ENCODE data around the gene DTNB.
"Not testable (repeated sequence)": the region's sequence is repeated elsewhere in the genome, so short reads cannot be mapped to it uniquely, and the experiment has no call there.

The DTNB gene

DNA sequence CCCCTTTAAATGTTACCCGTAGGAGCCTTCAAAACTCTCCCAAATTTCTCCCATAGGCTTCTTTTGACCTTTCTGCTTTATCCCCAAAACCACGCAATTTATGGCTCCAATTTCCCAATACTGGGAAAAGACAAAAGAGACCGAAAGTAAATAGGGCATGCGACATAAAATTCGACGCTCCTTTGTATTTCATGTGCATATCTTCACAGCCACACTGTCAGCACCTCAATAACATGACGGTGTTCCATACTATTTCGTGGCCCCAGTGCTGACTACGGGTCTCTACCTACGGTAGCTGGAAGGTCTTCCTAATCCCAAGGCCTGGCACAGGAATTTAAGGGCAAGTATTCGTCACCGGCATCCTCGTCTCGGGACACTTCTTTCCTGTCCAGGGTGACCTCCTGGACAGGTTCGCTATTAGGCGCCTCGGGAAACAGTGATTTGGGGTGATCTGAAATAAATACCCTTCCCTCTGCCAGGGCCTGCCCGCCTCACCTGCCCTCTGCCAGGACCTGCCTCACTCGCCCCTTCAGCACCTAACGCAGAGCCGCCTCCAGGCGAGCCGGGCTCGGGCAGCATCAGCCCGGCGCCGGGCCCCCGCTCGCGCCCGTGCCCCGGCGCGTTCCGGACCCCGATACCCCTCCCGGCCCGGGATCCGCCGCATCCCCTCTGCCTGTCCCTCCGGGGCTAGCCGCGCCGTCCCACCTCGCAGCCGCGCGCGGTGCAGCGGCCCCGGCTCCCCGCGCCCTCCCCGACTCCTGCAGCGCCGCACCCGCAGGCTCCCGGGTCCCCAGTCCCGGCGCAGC lies 680 bp downstream of the DTNB start:
- peak overlapping the region; percentile 62 for H3K4me3 ChIP-seq (ENCODE audit: low read length)
- H3K4me1 ChIP-seq (ENCODE audit: control insufficient read depth, insufficient read depth, low read length): no peaks in the 10 kb centered on the region
- no peaks in the 10 kb centered on the region for H3K27me3 ChIP-seq (ENCODE audit: control insufficient read depth, insufficient read depth, low read length)
- peak overlapping the region; percentile 73 for H3K27ac ChIP-seq (ENCODE audit: low read depth, low read length)
- H3K9ac ChIP-seq (ENCODE audit: low read length): peak overlapping the region; percentile 78
- H3K36me3 ChIP-seq (ENCODE audit: control insufficient read depth, insufficient read depth, low read length): no peaks in the 10 kb centered on the region

GRCh38 chr2:25671622-25672021 lies 1.8 kb downstream of the DTNB start:
- Histone ChIP-seq H3K27me3 (ENCODE audit: control insufficient read depth, insufficient read depth, low read length) (no peaks in the 10 kb centered on the region), H3K9ac (ENCODE audit: low read length) (no peak overlapping the region), H3K4me3 (ENCODE audit: low read length) (no peak overlapping the region), H3K4me1 (ENCODE audit: control insufficient read depth, insufficient read depth, low read length) (no peaks in the 10 kb centered on the region), H3K36me3 (ENCODE audit: control insufficient read depth, insufficient read depth, low read length) (no peaks in the 10 kb centered on the region), H3K27ac (ENCODE audit: low read depth, low read length) (no peak overlapping the region)

- no peaks in the 10 kb centered on the region for H3K27me3 ChIP-seq (ENCODE audit: control insufficient read depth, insufficient read depth, low read length)
- no peak overlapping the region for H3K4me3 ChIP-seq (ENCODE audit: low read length)
- H3K27ac ChIP-seq (ENCODE audit: low read depth, low read length): no peak overlapping the region
- H3K9ac ChIP-seq (ENCODE audit: low read length): no peak overlapping the region
- peaks cover 3% of the 10 kb centered on the region for H3K4me1 ChIP-seq (ENCODE audit: control insufficient read depth, insufficient read depth, low read length)
- no peaks in the 10 kb centered on the region for H3K36me3 ChIP-seq (ENCODE audit: control insufficient read depth, insufficient read depth, low read length)
These were observed 3.9 kb downstream of the DTNB start for GRCh38 chr2:25669520-25669919.

DNA sequence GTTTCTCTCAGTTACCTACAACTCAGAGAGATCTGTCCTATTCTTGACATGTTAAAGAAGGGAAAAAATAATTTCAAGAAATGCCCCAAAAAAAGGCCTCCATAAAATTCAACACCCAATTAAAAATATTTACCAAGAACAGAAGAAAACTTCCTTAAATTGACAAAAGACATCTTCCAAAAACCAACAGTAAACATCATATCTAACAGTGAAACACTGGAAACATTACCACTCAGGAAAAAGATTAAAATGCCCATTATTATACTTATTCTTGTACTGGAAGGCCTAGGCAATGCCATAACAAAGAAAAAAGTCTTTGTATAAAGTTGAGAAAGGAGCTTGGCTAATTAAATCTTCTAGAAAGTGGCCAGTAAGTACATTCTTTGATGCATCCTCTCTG lies 7.2 kb downstream of the DTNB start:
- Histone ChIP-seq H3K4me3 (ENCODE audit: low read length) (no peak overlapping the region), H3K4me1 (ENCODE audit: control insufficient read depth, insufficient read depth, low read length) (peaks cover 3% of the 10 kb centered on the region), H3K36me3 (ENCODE audit: control insufficient read depth, insufficient read depth, low read length) (no peaks in the 10 kb centered on the region)

DNA sequence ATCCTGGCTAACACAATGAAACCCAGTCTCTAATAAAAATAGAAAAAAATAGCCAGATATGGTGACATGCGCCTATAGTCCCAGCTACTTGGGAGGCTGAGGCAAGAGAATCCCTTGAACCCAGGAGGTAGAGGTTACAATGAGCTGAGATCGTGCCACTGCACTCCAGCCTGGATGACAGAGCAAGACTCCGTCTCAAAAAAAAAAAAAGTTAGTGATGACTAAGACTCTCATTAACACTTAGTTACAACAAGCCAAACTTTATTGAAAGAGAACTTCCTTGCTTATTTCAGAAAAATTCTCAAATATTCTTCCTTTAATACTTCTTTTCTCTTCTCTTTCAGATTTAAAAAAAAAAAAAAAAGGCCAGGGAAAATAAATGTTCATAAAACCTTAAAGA lies 7.9 kb downstream of the DTNB start:
- H3K9ac ChIP-seq (ENCODE audit: low read length); H3K27me3 ChIP-seq (ENCODE audit: control insufficient read depth, insufficient read depth, low read length); H3K4me1 ChIP-seq (ENCODE audit: control insufficient read depth, insufficient read depth, low read length); H3K36me3 ChIP-seq (ENCODE audit: control insufficient read depth, insufficient read depth, low read length); H3K27ac ChIP-seq (ENCODE audit: low read depth, low read length); H3K4me3 ChIP-seq (ENCODE audit: low read length): not testable (repeated sequence)

More for the DNA sequence above, 7.2 kb downstream of the DTNB start:
- Histone ChIP-seq H3K27ac (ENCODE audit: low read depth, low read length) (no peak overlapping the region), H3K27me3 (ENCODE audit: control insufficient read depth, insufficient read depth, low read length) (no peaks in the 10 kb centered on the region), H3K9ac (ENCODE audit: low read length) (no peak overlapping the region)

DNA sequence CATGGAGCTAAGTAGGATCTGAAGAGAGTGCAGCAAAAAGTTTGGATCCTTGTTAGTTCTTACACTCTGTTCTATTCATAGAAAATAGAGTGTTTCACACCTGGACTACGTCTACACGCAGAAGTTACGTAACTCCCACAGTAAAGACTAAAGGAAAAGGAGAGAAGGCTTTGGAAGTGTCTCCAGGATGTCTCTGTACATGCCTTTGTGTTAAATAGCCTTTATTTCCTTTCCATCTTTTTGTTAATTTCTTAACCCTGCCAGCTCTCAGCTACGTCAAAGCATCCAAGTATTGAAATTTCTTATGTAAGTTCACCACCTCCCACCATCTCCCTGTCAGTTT lies 8.4 kb downstream of the DTNB start:
- Histone ChIP-seq H3K27me3 (ENCODE audit: control insufficient read depth, insufficient read depth, low read length) (no peaks in the 10 kb centered on the region), H3K4me1 (ENCODE audit: control insufficient read depth, insufficient read depth, low read length) (peaks cover 3% of the 10 kb centered on the region), H3K9ac (ENCODE audit: low read length) (no peak overlapping the region), H3K36me3 (ENCODE audit: control insufficient read depth, insufficient read depth, low read length) (no peaks in the 10 kb centered on the region), H3K27ac (ENCODE audit: low read depth, low read length) (no peak overlapping the region), H3K4me3 (ENCODE audit: low read length) (no peak overlapping the region)

DNA sequence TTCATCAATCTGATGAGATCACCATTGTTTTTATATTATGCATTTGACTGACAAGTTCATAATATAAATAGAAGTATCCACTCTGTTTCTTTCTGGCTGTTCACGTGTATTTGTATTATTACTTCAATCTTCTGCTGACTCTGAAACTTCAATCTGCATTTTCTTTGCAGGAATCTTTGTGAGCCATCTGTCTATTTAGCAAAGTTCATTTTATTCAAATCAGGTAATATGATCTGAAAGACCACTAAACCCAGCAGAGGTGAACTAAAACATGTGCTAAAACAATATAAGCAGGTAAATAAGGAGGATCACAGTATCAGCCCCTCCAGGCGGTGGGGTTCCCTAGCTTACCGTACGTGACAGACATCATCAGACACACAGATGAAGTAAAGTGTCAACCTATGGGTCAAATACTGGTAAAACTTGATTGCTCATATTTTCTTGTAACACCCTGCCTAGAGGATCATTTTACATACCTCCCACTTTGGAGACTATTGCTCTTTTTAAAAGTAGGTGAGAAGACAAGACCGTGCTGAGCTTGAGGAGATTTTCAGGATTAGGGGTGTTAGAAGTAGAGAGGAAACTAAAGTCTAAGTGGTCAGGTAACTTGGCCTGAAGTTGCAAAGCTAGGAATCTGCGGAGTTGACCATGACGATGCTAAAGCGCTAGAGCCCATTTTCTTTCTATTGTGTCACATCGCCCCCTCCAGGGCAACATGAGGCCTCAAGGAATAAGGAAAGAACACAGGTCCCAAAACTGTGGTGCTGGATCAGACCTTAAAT lies 9.0 kb downstream of the DTNB start:
- Histone ChIP-seq H3K36me3 (ENCODE audit: control insufficient read depth, insufficient read depth, low read length) (no peaks in the 10 kb centered on the region), H3K27me3 (ENCODE audit: control insufficient read depth, insufficient read depth, low read length) (no peaks in the 10 kb centered on the region), H3K27ac (ENCODE audit: low read depth, low read length) (no peak overlapping the region), H3K9ac (ENCODE audit: low read length) (no peak overlapping the region), H3K4me1 (ENCODE audit: control insufficient read depth, insufficient read depth, low read length) (peaks cover 3% of the 10 kb centered on the region), H3K4me3 (ENCODE audit: low read length) (no peak overlapping the region)

DNA sequence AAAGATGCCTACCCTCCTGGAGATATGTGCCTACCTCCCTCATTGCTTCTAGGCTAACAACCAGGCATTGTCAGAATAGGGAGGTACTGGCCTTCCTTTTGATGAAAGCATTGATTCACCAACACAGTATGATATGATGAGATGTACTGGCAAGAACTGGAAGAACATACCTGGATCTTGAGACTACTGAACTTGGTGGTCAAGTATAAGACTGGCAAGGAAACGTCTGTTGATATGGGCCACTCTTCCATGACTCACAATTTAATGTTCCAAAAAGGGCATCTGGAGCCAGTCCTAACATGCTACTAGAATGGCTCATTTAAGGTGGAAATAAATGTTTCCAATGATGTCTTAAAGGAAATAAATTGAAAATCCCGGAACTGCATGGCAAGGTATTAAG lies 18.1 kb downstream of the DTNB start:
- Histone ChIP-seq H3K4me3 (ENCODE audit: low read length) (no peak overlapping the region), H3K9ac (ENCODE audit: low read length) (no peak overlapping the region), H3K36me3 (ENCODE audit: control insufficient read depth, insufficient read depth, low read length) (no peaks in the 10 kb centered on the region), H3K27ac (ENCODE audit: low read depth, low read length) (no peak overlapping the region), H3K27me3 (ENCODE audit: control insufficient read depth, insufficient read depth, low read length) (no peaks in the 10 kb centered on the region), H3K4me1 (ENCODE audit: control insufficient read depth, insufficient read depth, low read length) (no peaks in the 10 kb centered on the region)

- H3K4me3 ChIP-seq (ENCODE audit: low read length): no peak overlapping the region
These were observed 18.6 kb downstream of the DTNB start for GRCh38 chr2:25654801-25655200.

DNA sequence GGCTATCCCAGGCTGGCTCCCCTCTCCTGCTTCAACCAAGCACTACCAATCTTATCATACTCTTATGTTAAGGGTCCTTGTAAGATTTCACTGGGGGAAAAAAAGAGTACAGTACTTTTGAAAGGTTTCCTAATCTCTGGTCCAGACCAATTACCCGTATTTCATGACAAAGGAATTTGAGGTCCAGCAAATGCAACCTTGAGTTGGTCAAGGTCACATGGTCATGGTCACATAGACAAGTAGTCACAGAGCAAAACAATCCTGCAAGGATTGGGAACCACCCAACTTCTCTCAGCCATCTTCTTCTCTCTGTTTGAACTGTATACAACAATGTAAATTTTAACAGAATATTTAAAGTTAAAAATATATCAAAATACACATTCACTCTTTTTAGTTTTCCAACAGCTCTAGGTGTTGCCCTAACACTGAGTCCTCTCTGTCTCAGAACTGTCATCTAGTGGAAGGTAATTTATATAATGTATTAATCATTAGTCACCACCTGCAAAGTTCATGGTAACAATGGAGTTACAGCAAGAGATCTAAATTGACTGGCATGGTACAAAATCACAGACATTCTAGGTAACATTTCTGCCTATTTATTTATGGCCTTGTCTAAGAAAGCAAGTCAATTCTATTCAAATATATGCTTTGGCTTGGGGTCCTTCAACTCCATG lies 21.5 kb downstream of the DTNB start:
- H3K9ac ChIP-seq (ENCODE audit: low read length): no peak overlapping the region
- H3K27ac ChIP-seq (ENCODE audit: low read depth, low read length): no peak overlapping the region
- H3K4me1 ChIP-seq (ENCODE audit: control insufficient read depth, insufficient read depth, low read length): no peaks in the 10 kb centered on the region
- H3K27me3 ChIP-seq (ENCODE audit: control insufficient read depth, insufficient read depth, low read length): no peaks in the 10 kb centered on the region
- H3K36me3 ChIP-seq (ENCODE audit: control insufficient read depth, insufficient read depth, low read length): no peaks in the 10 kb centered on the region
- no peak overlapping the region for H3K4me3 ChIP-seq (ENCODE audit: low read length)

More at GRCh38 chr2:25654801-25655200, 18.6 kb downstream of the DTNB start:
- H3K36me3 ChIP-seq (ENCODE audit: control insufficient read depth, insufficient read depth, low read length): no peaks in the 10 kb centered on the region
- no peak overlapping the region for H3K9ac ChIP-seq (ENCODE audit: low read length)
- no peaks in the 10 kb centered on the region for H3K4me1 ChIP-seq (ENCODE audit: control insufficient read depth, insufficient read depth, low read length)
- no peaks in the 10 kb centered on the region for H3K27me3 ChIP-seq (ENCODE audit: control insufficient read depth, insufficient read depth, low read length)
- no peak overlapping the region for H3K27ac ChIP-seq (ENCODE audit: low read depth, low read length)

GRCh38 chr2:25651066-25651465 lies 22.3 kb downstream of the DTNB start:
- Histone ChIP-seq H3K4me3 (ENCODE audit: low read length) (no peak overlapping the region), H3K4me1 (ENCODE audit: control insufficient read depth, insufficient read depth, low read length) (no peaks in the 10 kb centered on the region), H3K36me3 (ENCODE audit: control insufficient read depth, insufficient read depth, low read length) (no peaks in the 10 kb centered on the region), H3K27ac (ENCODE audit: low read depth, low read length) (no peak overlapping the region), H3K27me3 (ENCODE audit: control insufficient read depth, insufficient read depth, low read length) (no peaks in the 10 kb centered on the region), H3K9ac (ENCODE audit: low read length) (no peak overlapping the region)

GRCh38 chr2:25650256-25650655 lies 23.1 kb downstream of the DTNB start:
- H3K27ac ChIP-seq (ENCODE audit: low read depth, low read length): no peak overlapping the region
- no peak overlapping the region for H3K4me3 ChIP-seq (ENCODE audit: low read length)
- no peaks in the 10 kb centered on the region for H3K27me3 ChIP-seq (ENCODE audit: control insufficient read depth, insufficient read depth, low read length)
- no peaks in the 10 kb centered on the region for H3K36me3 ChIP-seq (ENCODE audit: control insufficient read depth, insufficient read depth, low read length)
- H3K9ac ChIP-seq (ENCODE audit: low read length): no peak overlapping the region
- no peaks in the 10 kb centered on the region for H3K4me1 ChIP-seq (ENCODE audit: control insufficient read depth, insufficient read depth, low read length)

Data from rectal smooth muscle tissue (tissue), 1 donor.